GM12864 (cell line): ENCODE measurements around the gene PIP5K1C.
"Not testable (repeated sequence)": the region's sequence is repeated elsewhere in the genome, so short reads cannot be mapped to it uniquely, and the experiment has no call there.

Experiments
- DNase-seq: peaks from one replicate; pipeline ENCODE4 v3.0.0-alpha.2; 2011; ENCODE audit warnings: low read depth
- H3K4me3 ChIP-seq: 2 replicates; pipeline ENCODE4 v1.5.1; 2011; ENCODE audit warnings: mild to moderate bottlenecking, low read depth, low read length, control low read depth
- TF ChIP-seq, protein P1 (sequence below): IDR thresholded peaks from 2 replicates; pipeline ENCODE4 v1.5.1; 2011; ENCODE audit warnings: low read depth, mild to moderate bottlenecking, moderate library complexity, low read length, control low read depth, inconsistent platforms; ENCODE audit errors: missing control alignments

The PIP5K1C gene

DNA sequence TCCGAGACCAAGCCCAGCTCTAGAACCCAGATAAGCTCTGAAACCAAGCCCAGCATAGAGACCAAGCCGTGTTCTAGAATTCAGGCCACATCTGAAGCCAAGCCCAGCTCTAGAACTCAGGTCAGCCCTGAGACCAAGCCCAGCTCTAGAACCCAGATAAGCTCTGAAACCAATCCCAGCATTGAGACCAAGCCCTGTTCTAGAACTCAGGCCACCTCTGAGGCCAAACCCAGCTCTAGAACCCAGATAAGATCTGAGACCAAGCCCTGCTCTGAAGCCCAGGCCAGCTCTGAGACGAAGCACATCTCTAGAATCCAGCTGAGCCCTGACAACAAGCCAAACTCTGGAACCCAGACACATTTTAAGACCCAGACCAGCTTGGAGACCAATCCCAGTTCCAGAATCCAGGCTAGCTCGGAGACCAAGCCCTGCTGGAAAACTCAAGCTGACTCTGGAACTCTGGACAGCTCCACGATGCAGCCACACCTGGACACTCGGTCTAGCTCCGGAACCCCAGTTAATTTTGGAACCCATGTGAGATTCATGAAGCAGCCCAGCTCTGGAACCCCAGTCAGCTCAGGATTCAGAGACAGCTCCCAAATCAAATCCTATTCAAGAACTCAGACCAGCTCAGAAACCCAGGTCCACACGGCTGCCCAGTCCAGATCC, 109.1 kb downstream of the PIP5K1C start:
- H3K4me3 ChIP-seq, result no peak overlapping the region
- no peak for DNase-seq
- TF ChIP-seq, protein P1, sequence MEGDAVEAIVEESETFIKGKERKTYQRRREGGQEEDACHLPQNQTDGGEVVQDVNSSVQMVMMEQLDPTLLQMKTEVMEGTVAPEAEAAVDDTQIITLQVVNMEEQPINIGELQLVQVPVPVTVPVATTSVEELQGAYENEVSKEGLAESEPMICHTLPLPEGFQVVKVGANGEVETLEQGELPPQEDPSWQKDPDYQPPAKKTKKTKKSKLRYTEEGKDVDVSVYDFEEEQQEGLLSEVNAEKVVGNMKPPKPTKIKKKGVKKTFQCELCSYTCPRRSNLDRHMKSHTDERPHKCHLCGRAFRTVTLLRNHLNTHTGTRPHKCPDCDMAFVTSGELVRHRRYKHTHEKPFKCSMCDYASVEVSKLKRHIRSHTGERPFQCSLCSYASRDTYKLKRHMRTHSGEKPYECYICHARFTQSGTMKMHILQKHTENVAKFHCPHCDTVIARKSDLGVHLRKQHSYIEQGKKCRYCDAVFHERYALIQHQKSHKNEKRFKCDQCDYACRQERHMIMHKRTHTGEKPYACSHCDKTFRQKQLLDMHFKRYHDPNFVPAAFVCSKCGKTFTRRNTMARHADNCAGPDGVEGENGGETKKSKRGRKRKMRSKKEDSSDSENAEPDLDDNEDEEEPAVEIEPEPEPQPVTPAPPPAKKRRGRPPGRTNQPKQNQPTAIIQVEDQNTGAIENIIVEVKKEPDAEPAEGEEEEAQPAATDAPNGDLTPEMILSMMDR, result no peak

DNA sequence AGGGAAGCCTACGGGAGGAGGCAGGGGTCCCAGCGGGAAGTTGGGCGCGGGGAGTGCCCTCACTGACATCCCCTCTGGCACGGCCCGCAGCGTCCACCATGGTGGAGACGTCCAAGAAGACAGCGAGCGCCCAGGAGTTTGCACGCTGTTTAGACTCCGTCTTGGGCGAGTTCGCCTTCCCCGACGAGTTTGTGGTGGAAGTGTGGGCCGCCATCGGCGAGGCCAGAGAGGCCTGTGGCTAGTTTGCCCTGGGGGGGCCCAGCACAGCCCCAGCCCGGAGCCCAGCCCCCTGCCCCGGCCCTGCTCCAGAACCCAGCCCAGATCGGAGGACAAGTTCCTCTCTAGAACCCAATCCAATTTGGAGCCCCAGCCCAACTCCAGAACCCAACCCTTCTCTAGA, 110.3 kb downstream of the PIP5K1C start:
- DNase-seq, result no peak
- H3K4me3 ChIP-seq, result no peak overlapping the region
- TF ChIP-seq, protein P1, result no peak

DNA sequence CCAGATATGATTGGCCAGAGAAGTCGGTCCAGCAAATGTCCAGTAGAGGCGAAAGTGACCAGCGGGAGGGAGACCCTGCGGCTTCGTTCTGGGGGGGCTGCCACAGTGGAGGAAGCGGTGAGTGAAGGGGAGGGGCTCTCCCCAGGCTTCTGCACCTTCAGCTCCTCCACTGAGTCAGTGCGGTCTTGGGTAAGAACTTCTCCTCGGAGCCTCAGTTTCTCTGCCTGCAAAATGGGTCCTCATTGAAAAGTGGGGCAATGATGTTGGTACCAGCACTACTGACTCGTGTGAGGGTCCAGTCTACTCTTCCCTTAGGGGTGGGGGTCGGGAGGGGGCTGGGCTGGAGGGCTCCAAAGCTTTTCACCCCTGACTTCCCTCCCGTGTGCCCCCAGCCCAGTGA, 110.8 kb downstream of the PIP5K1C start:
- DNase-seq, result no peak
- TF ChIP-seq, protein P1, result no peak
- H3K4me3 ChIP-seq, result no peak overlapping the region

- H3K4me3 ChIP-seq, result no peak overlapping the region
- DNase-seq, result no peak
- TF ChIP-seq, protein P1, result no peak
Measured at GRCh38 chr19:3586707-3587346, 113.4 kb downstream of the PIP5K1C start.

GRCh38 chr19:3586127-3586626, 114.1 kb downstream of the PIP5K1C start:
- no peak overlapping the region for H3K4me3 ChIP-seq
- TF ChIP-seq, protein P1, result peak; percentile 50
- DNase-seq, result no peak

GRCh38 chr19:3585301-3586126, 114.8 kb downstream of the PIP5K1C start, which contains the start of gene GIPC3:
Gene GIPC3, plus strand, starts transcription at chr19:3585478. Its CDS starts 120 bp downstream, at chr19:3585598.
- TF ChIP-seq, protein P1, result no peak
- H3K4me3 ChIP-seq, result no peak within 1 kb of the TSS

DNA sequence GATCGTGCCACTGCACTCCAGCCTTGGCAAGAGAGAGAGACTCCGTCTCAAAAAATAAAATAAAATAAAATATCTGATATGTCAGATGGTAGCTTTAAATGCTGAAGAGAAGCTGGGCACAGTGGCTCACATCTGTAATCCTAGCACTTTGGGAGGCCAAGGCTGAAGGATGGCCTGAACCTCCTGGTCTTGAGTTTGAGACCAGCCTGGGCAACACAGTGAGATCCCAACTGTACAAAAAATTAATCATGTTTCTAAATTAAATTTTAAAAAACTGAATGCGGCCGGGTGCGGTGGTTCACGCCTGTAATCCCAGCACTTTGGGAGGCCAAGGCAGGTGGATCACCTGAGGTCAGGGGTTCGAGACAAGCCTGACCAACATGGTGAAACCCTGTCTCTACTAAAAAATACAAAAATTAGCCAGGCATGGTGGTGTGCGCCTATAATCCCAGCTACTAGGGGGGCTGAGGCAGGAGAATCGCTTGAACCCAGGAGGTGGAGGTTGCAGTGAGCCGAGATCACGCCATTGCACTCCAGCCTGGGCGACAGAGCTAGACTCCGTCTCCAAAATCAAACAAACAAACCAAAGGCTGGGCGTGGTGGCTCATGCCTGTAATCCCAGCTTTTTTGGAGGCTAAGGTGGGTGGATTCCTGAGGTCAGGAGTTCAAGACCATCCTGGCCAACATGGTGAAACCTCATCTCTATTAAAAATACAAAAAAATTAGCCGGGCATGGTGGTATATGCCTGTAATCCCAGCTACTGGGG, 116.0 kb downstream of the PIP5K1C start:
- H3K4me3 ChIP-seq, DNase-seq: not testable (repeated sequence)

More at GRCh38 chr19:3585301-3586126, 114.8 kb downstream of the PIP5K1C start, which contains the start of gene GIPC3:
- no peak for DNase-seq

- H3K4me3 ChIP-seq, DNase-seq: not testable (repeated sequence)
Measured at GRCh38 chr19:3581792-3582191, 118.5 kb downstream of the PIP5K1C start.
